GM18951 (cell line): Measurements from ENCODE around the gene MYLK.

Experiments
- POLR2A ChIP-seq: IDR thresholded peaks from 4 replicates; pipeline ENCODE4 v1.6.1; 2011; ENCODE audit warnings: mild to moderate bottlenecking; ENCODE audit not compliant: insufficient read length, insufficient read depth; ENCODE audit errors: extremely low read depth
- in situ Hi-C: fragments of 300-500 bp; cut with MboI; formaldehyde crosslinking; loops from one replicate; pipeline ENCODE4 v1.12.0; 2022; ENCODE audit warnings: low sequenced_read_pairs, mixed read lengths, inconsistent platforms; ENCODE audit not compliant: unreplicated experiment

The MYLK gene

DNA sequence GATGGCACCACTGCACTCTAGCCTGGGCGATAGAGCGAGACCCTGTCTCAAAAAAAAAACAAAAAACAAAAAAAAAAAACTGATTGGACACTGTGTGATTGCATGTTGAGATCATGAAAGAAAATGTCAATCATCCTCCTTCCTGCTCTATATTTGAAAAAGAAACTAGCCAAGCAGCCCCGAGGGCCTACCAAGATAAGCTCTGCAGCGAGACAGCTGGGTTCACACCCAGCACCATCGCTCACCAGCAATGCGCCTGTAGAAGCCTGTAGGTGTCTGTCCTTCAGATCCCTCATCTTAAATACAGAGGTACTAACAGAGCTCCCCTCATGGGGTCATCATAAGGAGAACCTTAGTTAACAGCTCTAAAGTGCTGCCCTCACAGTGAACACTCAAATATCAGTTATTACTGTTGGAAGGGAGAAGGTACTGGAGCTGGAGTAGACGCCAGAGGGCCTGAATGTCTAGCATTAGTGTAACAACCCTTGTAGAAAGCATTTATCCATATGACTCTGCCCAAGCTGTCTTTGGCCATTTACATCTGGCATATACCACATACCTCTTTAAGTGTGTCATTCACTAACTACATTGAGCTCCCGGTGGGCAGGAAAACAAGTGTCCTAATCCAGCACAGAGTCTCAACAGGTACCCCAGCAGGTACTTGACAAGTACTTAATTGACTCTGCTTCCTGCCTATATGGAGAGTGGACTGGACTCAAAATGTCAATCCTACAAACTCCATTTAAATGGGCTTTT, 22.9 kb downstream of the MYLK start:
- in situ Hi-C loops, result no loop called here
- no peak for TF ChIP-seq POLR2A

DNA sequence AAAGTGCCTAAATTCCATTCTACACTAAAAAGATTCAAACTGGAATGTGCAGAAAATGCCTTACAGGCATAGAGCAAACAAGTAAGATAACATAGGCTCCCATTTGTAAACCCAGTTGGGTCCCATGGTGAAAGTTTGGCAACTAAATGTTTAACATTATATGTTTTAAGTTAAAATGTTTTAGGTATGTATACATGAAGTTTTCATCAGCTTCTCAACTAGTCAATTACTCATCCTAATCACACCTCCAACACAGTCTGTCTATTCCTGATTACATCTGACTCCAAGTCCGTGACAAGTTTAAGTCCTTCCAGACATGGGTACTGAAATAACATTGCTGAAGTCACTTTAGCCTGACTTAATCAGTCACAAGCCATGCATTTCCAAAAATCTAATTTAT, 25.0 kb downstream of the MYLK start:
- TF ChIP-seq POLR2A, result no peak
- in situ Hi-C loops, result no loop called here

DNA sequence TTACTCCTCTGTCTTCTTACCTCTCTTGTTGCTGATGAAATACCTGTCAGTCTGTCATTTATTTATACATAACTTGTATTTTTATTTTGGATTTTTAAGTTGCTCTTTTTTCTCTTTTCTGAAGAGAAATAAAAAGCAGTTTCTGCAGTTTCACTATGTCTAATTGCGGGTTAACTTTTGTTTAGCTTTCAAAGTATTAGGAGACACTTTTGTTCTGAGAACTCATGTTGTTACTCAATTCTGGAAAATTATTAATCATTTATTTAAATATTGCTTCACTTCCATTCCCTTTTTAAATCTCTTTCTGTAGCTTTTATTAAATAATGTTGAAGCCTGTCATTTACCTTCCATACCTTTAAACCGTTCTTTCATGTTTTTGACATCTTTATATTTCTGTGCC, 29.2 kb downstream of the MYLK start:
- TF ChIP-seq POLR2A, result no peak
- in situ Hi-C loops, result no loop called here

DNA sequence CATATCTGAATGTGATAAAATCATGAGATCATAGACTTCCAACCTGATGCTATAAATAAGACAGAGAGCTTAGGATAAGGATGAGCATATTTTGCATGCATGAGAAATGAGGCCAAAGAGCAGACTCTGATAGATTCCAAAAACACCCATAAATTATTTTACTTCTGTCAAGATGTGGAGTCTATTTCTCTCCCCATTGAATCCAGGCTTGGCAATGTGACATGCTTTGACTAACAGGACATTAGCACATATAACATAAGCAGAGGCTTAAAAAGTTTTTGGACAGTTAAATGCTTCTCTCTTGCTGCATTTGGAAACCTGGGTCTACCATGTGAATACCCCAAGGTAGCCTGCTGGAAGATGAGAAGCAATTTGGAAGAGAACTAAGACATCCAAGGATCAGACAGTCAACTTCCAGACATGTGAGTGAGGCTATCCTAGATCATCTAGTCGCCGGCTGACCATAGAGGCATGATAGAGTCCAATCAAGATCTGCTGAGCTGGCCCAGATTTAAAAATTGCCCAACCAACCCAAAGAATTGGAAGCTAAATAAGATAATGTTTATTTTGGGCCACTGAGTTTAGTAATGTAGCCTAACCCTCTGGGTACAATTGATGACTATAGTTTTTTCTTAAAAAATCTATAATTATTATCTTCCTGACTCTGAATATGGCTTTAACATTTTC, 30.3 kb downstream of the MYLK start:
- TF ChIP-seq POLR2A, result no peak
- in situ Hi-C loops, result no loop called here

DNA sequence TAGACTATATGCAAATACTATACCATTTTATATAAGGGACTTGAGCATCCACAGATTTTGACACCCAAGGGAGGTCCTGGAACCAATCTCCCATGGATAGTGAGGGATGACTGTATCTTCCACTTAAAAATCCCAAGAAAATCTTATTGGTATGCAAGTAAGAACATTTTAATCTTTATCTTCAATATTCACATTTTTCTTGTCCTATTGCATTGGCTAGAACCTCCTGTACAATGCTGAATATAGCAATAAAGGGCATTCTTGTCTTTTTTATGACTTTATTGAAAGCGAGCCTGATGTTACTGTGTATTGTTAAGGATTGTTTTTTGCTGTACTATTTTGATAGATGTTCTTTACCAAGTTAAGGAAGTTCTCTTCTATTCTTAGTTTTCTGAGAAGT, 36.9 kb downstream of the MYLK start:
- in situ Hi-C loops, result no loop called here
- TF ChIP-seq POLR2A, result no peak

DNA sequence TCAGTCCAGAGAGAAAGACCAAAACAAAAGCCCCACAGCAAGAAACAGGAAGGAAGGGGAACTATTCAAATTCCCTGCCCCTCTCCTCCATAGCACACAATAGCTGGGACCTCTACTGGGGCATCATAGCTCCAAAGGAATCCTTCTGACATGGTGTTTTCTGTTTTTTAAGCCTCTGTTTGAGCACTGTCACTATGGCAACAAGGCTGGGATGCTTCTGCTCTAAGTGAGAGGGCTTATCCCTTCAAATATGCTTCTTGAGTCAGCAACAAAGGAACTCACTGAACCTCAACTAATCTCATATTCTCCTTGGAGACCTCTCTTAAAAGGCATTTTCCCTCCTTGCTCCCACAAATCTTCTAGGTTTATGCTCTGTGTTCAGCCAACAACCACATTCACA, 40.5 kb downstream of the MYLK start:
- in situ Hi-C loops, result no loop called here
- no peak for TF ChIP-seq POLR2A

DNA sequence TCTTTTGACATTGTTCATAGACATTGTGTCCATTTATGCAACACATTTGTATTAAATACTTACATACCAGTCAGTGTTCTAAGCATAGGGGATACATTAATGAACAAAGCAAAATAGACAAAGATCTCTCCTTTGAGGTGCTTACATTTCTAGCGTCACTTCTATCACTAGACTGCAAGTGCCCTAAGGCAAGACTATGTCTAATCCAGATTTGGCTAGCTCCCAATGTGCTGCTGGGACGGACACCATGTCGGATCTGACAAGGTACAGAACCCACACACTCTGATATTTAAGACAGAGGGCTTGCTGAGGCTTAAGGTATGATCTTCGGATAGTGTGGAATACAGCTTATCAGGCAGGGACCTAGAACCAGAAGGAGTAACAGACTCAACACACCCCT, 41.4 kb downstream of the MYLK start:
- no peak for TF ChIP-seq POLR2A
- in situ Hi-C loops, result no loop called here

DNA sequence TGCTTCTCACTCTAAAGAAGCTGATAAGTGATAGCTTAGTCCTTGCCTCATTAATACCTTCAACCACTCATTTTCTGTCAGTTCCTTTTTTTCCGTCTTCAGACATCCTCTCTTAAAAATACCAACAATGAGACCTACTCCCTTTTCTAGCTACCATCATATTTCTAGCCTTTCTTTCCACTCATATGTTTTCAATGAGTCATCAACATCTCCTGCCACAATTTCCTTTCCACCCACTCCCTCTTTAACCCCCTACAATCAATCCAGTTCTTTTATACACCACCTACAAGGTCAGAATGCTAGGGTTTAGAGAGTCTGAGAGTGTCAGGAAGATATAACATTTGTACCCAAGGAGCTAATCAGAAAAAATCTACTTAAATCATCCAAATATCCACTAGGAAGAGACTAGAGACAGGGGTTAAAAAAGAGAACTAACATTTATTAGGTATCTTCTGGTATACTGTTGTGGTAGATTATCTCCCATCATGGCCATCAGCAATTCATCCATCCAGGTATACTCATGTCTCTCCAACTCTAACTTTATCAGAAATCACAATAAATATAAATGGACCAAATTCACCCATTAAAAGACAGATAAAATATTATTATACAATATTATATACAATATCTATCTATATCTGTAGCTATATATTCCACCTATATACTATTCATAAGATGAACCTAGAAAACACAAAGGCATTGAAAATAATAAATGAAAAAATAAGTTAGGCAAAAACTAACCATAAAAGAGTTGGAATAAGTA, 42.5 kb downstream of the MYLK start:
- no peak for TF ChIP-seq POLR2A
- in situ Hi-C loops, result no loop called here

DNA sequence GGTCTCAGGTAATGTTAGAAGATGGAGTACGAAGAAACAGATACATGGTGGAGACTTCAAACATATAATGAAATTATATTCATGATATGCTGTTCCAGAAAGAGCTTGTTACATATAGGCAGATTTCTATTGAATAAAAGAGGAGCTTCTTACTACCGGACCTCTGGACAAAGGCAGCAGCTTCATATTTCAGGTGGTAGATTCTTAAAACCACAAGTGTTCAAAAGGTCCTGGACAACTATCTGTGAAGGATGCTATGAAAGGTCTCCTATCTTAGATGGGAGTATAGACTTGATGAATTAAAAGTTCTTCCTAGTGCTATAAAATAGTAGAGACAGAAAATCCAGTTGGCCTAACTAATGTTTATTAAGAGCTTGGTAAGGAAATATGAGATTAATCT, 43.2 kb downstream of the MYLK start:
- in situ Hi-C loops, result no loop called here
- no peak for TF ChIP-seq POLR2A

DNA sequence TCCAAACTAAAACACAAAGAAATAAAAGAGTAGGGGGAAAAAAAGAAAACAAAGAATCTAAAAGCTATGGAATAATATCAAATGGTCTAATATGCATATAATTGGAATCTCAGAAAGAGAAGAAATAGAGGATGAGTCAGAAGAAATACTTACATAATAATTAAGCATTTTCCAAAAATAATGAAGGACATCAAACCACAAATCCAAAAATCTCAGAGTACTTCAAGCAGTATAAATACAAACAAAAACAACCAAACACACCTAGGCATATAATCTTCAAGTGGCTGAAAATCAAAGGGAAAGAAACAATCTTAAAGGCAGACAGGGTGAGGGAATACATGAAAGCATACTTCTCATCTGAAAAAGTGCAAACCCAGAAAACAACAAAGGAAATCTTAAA, 46.3 kb downstream of the MYLK start:
- in situ Hi-C loops, result no loop called here
- TF ChIP-seq POLR2A, result no peak

DNA sequence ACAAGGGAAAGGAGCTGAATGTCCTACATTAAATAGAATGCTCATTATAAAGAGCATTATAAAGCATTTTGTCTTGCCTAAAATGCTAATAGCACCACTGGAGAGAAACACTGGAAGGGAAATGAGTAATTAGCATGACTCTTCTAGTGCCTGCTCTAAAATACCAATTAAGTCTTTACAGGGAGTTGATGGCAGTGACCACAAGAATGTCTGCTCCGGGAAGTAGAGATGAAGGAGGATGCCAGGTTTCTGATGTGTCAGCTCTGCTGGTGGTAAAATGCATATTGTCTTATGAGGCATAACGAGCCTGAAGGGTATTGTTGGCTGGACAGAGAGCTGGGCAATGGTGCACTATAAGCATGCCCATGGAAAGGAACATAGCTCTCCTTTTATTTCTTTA, 49.5 kb downstream of the MYLK start:
- TF ChIP-seq POLR2A, result no peak
- in situ Hi-C loops, result no loop called here

DNA sequence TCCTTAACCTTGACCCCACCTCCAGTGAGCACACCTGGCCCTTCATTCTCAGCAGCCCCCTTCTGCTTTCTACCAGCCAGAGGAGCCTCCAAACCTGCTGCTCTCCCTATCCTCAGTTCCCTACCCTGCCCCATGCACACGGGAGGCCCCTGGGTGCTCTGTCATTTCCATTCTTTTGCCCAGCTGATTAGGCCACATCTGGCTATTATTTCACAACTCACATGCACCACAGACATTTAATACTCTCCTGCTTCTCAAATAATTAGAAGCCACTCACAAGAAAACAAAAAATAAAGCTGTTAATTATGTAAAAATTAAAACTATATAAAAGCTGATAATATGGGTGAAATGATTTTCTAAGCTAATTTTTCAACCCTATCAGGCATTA, 50.7 kb downstream of the MYLK start:
- TF ChIP-seq POLR2A, result no peak
- in situ Hi-C loops, result no loop called here

DNA sequence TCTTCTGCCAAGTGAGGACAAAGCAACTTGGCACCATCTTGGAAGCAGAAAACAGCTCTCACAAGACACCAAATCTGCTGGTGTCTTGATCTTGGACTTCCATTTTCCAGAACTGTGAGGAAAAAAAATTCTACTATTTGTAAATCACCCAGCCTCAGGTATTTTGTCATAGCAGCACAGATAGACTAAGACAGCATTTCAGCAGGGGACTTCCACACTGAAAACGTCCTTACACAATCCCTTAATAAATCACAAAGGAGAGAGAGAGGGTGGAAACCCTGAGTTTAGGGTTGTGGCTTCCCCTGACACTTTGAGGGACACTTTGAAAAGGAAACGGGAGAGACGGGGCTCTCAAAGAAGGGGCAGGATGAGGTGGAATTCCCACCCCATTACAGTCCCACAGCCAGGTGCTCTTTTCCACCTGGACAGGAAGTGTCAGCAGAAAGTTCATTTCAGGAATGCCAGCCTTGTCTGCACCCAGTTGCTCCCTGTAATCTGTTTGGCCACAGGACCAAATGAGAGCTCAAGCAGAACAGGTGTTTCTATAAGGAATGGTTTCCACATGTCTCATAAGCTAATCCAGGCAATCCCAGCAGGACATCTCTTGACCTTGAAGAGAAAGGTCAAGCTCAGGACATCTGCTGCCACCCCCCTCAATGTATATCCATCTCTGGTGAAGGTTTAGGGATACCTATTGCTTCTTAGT, 51.3 kb downstream of the MYLK start:
- in situ Hi-C loops, result no loop called here
- no peak for TF ChIP-seq POLR2A
